Psoas muscle (tissue), 8 donors: ENCODE measurements around the gene SRRM3. TPM values are rescaled to one million over a fixed set of nuclear protein-coding genes. Genes with fewer than 3 reads are reported as not detected.
"Not testable (repeated sequence)": the region's sequence is repeated elsewhere in the genome, so short reads cannot be mapped to it uniquely, and the experiment has no call there.

Experiments used
- ATAC-seq, 4 donors: fragments of 200-7000 bp; cut with Tn5 transposase; one replicate each; pipeline ENCODE4 v1.9.1; 2020; ENCODE audit warnings: moderate library complexity in 3 of 4, mild to moderate bottlenecking in 2 of 4
- DNase-seq, 2 donors: peaks; one replicate each; pipeline ENCODE4 v3.0.0-alpha.2; 2020
- H3K27ac ChIP-seq: fragments of 200-600 bp; one replicate; pipeline ENCODE4 v1.8.0; 2022
- H3K27me3 ChIP-seq, 3 donors: fragments of 200-600 bp in 1 of 3; one replicate each; pipeline versions ENCODE4 v1.6.1 to v1.8.0; 2013 to 2022; ENCODE audit warnings: low read length in 2 of 3, mild to moderate bottlenecking in 2 of 3, moderate library complexity in 1 of 3; ENCODE audit not compliant: insufficient read depth in 3 of 3
- H3K36me3 ChIP-seq, 2 donors: fragments of 200-600 bp in 1 of 2; one replicate each; pipeline versions ENCODE4 v1.6.1 to v1.8.0; 2013 to 2022; ENCODE audit warnings: low read depth in 1 of 2, mild to moderate bottlenecking in 1 of 2, moderate library complexity in 1 of 2; ENCODE audit not compliant: insufficient read depth in 1 of 2
- H3K4me1 ChIP-seq: fragments of 200-600 bp; one replicate; pipeline ENCODE4 v1.8.0; 2022
- H3K4me3 ChIP-seq: fragments of 200-600 bp; one replicate; pipeline ENCODE4 v1.8.0; 2022; ENCODE audit warnings: mild to moderate bottlenecking
- H3K9me3 ChIP-seq: fragments of 200-600 bp; one replicate; pipeline ENCODE4 v1.8.0; 2022
- WGBS, 3 donors: extraction: QIAGEN DNeasy Blood & Tissue Kit; methylation state at CpG; one replicate each; pipeline versions ENCODE4 v1.1.6 to v1.1.7; 2013; 5-methylcytosine and 5-hydroxymethylcytosine counted together
- intact Hi-C, 2 donors: fragments of 100-400 bp; cut with DNase I; formaldehyde crosslinking; loops; one replicate each; pipeline versions ENCODE4 v1.11.0 to v1.14.2; 2022
- polyA plus RNA-seq, 3 donors: library from polyadenylated mRNA; stranded (reverse); fragments of 200-250 nt; gene quantifications; one replicate each; pipeline ENCODE4 v1.2.3, GENCODE V29; 2013
- total RNA-seq, 4 donors: library from RNA; stranded (reverse); fragmentation: NEBNext Ultra II Directional in 2 of 4; extraction: Animal tissue kit (Norgen Biotek cat#: 25700) in 2 of 4; gene quantifications; one replicate each; pipeline versions ENCODE4 v1.2.1 to v1.2.4, GENCODE V29; 2021 to 2023
- TF ChIP-seq, protein P1 (sequence below): fragments of 200-600 bp; IDR thresholded peaks from one replicate; pipeline ENCODE4 v1.8.0; 2022; ENCODE audit warnings: antibody characterized with exemption
- donor health status: healthy with polysubstance abuse.
- donor health status: DM: no; HTN: no; CAD: no; lungs with moderate emphysema.
- donor health status: Bipolar disorder and iron deficiency.
- donor health status: healthy.
- donor health status: DM: yes; HTN: yes; CAD: no.
- donor health status: DM: no; HTN: no; CAD: no.
- donor health status: DM: no; HTN: no; CAD: no.
- donor health status: DM: yes; HTN: yes; CAD: no.

SRRM3 gene
- total and polyA plus RNA-seq, 7 donors: 0.48 to 5.4 (median 0.69) TPM

- no peaks in the 10 kb centered on the region for H3K36me3 ChIP-seq
- DNase-seq (peak; percentile 61 to 85), ATAC-seq (peak; percentile 17 to 38 (median 26))
- WGBS, 3 donors: 6 to 16% (median 6%) methylated on average over 4 to 5 of the region's 5 CpGs
- no peaks in the 10 kb centered on the region for H3K27me3 ChIP-seq
- H3K27ac ChIP-seq: peak overlapping the region; percentile 98
- TF ChIP-seq, protein P1, sequence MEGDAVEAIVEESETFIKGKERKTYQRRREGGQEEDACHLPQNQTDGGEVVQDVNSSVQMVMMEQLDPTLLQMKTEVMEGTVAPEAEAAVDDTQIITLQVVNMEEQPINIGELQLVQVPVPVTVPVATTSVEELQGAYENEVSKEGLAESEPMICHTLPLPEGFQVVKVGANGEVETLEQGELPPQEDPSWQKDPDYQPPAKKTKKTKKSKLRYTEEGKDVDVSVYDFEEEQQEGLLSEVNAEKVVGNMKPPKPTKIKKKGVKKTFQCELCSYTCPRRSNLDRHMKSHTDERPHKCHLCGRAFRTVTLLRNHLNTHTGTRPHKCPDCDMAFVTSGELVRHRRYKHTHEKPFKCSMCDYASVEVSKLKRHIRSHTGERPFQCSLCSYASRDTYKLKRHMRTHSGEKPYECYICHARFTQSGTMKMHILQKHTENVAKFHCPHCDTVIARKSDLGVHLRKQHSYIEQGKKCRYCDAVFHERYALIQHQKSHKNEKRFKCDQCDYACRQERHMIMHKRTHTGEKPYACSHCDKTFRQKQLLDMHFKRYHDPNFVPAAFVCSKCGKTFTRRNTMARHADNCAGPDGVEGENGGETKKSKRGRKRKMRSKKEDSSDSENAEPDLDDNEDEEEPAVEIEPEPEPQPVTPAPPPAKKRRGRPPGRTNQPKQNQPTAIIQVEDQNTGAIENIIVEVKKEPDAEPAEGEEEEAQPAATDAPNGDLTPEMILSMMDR: no peak
- intact Hi-C loops: loop anchor here in 1 of 2 donors (1.0 kb wide), 1 partner anchor 22 kb away; no protein-coding TSS in a partner anchor
- no peaks in the 10 kb centered on the region for H3K9me3 ChIP-seq
- H3K4me3 ChIP-seq: peak overlapping the region; percentile 63
- H3K4me1 ChIP-seq: peaks cover 54% of the 10 kb centered on the region
Observed at GRCh38 chr7:76292213-76292573, 90.5 kb downstream of the SRRM3 start.

- ATAC-seq, DNase-seq, H3K9me3 ChIP-seq, H3K36me3 ChIP-seq, H3K27me3 ChIP-seq: not testable (repeated sequence)
- Histone ChIP-seq H3K4me1 (peaks cover 61% of the 10 kb centered on the region), H3K4me3 (peak overlapping the region; percentile 63), H3K27ac (peak overlapping the region; percentile 98)
- 80 to 92% (median 84%) methylated on average over 5 of the region's 5 CpGs for WGBS, 3 donors
- intact Hi-C loops: loop anchor here in 1 of 2 donors (1.0 kb wide), 1 partner anchor 21 kb away; no protein-coding TSS in a partner anchor
Observed at GRCh38 chr7:76292911-76293310, 91.2 kb downstream of the SRRM3 start.

- H3K4me1 ChIP-seq: peaks cover 64% of the 10 kb centered on the region
- intact Hi-C loops: no loop called here
- H3K4me3 ChIP-seq: peak overlapping the region; percentile 64
- H3K27ac ChIP-seq: peak overlapping the region; percentile 98
- WGBS, 3 donors: 59 to 76% (median 67%) methylated on average over 8 of the region's 8 CpGs
- H3K27me3 ChIP-seq: no peaks in the 10 kb centered on the region
- TF ChIP-seq, protein P1: no peak
- no peaks in the 10 kb centered on the region for H3K36me3 ChIP-seq
- H3K9me3 ChIP-seq: no peaks in the 10 kb centered on the region
- no peak for ATAC-seq
- no peak for DNase-seq
Observed at GRCh38 chr7:76293407-76293901, 91.8 kb downstream of the SRRM3 start.

GRCh38 chr7:76294344-76295024 is 92.8 kb downstream of the SRRM3 start:
- peaks cover 64% of the 10 kb centered on the region for H3K4me1 ChIP-seq
- peak overlapping the region; percentile 64 for H3K4me3 ChIP-seq
- 1 to 4% (median 4%) methylated on average over 17 to 20 of the region's 20 CpGs for WGBS, 3 donors
- DNase-seq (peak; percentile 99), ATAC-seq (peak; percentile 83 to 85 (median 84))
- H3K36me3 ChIP-seq: no peaks in the 10 kb centered on the region
- no peaks in the 10 kb centered on the region for H3K9me3 ChIP-seq
- TF ChIP-seq, protein P1: no peak
- intact Hi-C loops: no loop called here
- no peaks in the 10 kb centered on the region for H3K27me3 ChIP-seq
- H3K27ac ChIP-seq: peak overlapping the region; percentile 98
